Right lobe of liver (tissue), 6 donors: ENCODE data around the gene NOTUM. TPM values are rescaled to one million over a fixed set of nuclear protein-coding genes. Genes with fewer than 3 reads are reported as not detected.

Source experiments
- ATAC-seq, 4 donors: fragments of 200-7000 bp; cut with Tn5 transposase; one replicate each; pipeline ENCODE4 v1.9.1; 2020; ENCODE audit warnings: mild to moderate bottlenecking in 4 of 4, moderate library complexity in 4 of 4
- DNase-seq, 3 donors: peaks; one replicate each; pipeline ENCODE4 v3.0.0-alpha.2; 2020
- H3K27ac ChIP-seq, 3 donors: fragments of 200-600 bp; one replicate each; pipeline ENCODE4 v1.8.0; 2022
- H3K27me3 ChIP-seq, 2 donors: fragments of 200-600 bp; one replicate each; pipeline ENCODE4 v1.8.0; 2022
- H3K36me3 ChIP-seq, 4 donors: fragments of 200-600 bp; sonication (generic) in 1 of 4; one replicate each; pipeline versions ENCODE4 v1.5.1 to v1.8.0; 2017 to 2022; ENCODE audit warnings: control low read depth in 1 of 4
- H3K4me1 ChIP-seq, 4 donors: fragments of 200-600 bp; sonication (generic) in 1 of 4; one replicate each; pipeline versions ENCODE4 v1.5.1 to v1.8.0; 2017 to 2022; ENCODE audit warnings: control low read depth in 1 of 4
- H3K4me3 ChIP-seq, 3 donors: fragments of 200-600 bp; one replicate each; pipeline ENCODE4 v1.8.0; 2022
- H3K9me3 ChIP-seq, 4 donors: fragments of 200-600 bp; sonication (generic) in 1 of 4; one replicate each; pipeline versions ENCODE4 v1.5.1 to v1.8.0; 2017 to 2022; ENCODE audit warnings: control low read depth in 1 of 4
- POLR2A ChIP-seq: fragments of 450-650 bp; IDR thresholded peaks from one replicate; pipeline ENCODE4 v1.6.1; 2017; ENCODE audit warnings: antibody characterized with exemption, mild to moderate bottlenecking
- WGBS: methylation state at CpG from one replicate; pipeline ENCODE4 v1.1.6; 2018; ENCODE audit warnings: low coverage, low lambda C conversion rate; ENCODE audit not compliant: insufficient coverage; ENCODE audit errors: missing lambda C conversion rate; 5-methylcytosine and 5-hydroxymethylcytosine counted together
- intact Hi-C, 2 donors: fragments of 100-400 bp; cut with DNase I; formaldehyde crosslinking; loops; one replicate each; pipeline versions ENCODE4 v1.11.2 to v1.14.1; 2022
- total RNA-seq, 6 experiments: library from RNA; depleted of rRNA in 2 of 6; stranded (reverse); fragments of >200 nt in 2 of 6; fragmentation: NEBNext Ultra II Directional in 3 of 6; extraction: Animal tissue kit (Norgen Biotek cat#: 25700) in 3 of 6; gene quantifications; one replicate each; pipeline versions ENCODE4 v1.1.0 to v1.2.4, GENCODE V29; 2016 to 2023
- TF ChIP-seq, protein P1 (sequence below), 4 donors: fragments of 200-600 bp in 3 of 4; fragments of 450-650 bp in 1 of 4; IDR thresholded peaks; one replicate each; pipeline versions ENCODE4 v1.5.1 to v1.8.0; 2016 to 2022; ENCODE audit warnings: antibody characterized with exemption in 4 of 4, mild to moderate bottlenecking in 2 of 4
- donor health status: DM: no; HTN: yes; CAD: no.
- donor health status: DM: no; HTN: no; CAD: no.
- donor health status: DM: no; HTN: no; CAD: no.
- donor health status: DM: no; HTN: yes; CAD: no.
- donor health status: DM: no; HTN: yes; CAD: no.

Gene NOTUM
- total RNA-seq, 6 experiments from 2014 or later: 1.2 to 7.6 (median 3.0) TPM

DNA sequence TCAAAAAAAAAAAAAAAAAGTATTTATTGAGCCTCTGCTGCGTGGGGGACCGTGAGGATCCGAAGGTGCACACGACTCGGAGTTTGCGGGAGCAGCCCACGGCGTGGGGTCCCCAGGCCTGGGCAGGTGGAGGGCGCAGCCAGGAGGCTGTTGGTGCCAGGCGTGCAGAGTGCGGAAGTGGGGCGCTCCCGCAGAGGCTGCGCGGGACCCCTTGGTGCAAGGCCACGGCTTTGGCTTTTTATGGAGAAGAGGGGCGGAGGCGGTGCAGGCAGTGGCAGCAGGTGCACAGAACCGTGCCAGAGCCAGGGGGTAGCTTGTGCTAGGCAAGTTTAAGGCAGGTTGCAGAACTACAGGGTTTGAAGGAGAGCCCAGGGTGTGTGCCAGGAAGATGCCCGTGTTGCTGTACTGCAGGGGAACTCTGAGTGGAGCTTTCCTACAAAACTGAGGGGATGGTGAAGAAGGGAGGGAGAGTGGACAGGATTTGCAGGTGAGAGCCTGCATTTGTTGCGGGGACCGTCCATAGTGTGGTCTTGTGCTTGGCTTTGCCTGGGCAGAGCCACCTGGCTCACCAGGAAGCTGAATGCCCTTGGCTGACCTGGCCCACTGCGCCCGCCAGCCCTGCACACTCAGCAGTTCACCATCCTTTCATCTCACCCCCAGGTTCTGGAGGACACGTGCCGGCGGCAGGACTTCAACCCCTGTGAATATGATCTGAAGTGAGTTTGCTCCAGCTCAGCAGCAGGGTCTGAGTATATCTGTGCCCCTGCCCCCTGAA is 17.7 kb upstream of the NOTUM start:
- Histone ChIP-seq H3K27me3 (no peaks in the 10 kb centered on the region), H3K36me3 (peaks cover 0 to 3% (median 1%) of the 10 kb centered on the region in 4 donors), H3K4me1 (peaks cover 0 to 30% (median 11%) of the 10 kb centered on the region in 4 donors), H3K4me3 (peak overlapping the region; percentile 72 to 87 (median 86)), H3K27ac (peak overlapping the region in 2 of 3 donors; percentile 37 to 97), H3K9me3 (no peaks in the 10 kb centered on the region)
- TF ChIP-seq, protein P1, sequence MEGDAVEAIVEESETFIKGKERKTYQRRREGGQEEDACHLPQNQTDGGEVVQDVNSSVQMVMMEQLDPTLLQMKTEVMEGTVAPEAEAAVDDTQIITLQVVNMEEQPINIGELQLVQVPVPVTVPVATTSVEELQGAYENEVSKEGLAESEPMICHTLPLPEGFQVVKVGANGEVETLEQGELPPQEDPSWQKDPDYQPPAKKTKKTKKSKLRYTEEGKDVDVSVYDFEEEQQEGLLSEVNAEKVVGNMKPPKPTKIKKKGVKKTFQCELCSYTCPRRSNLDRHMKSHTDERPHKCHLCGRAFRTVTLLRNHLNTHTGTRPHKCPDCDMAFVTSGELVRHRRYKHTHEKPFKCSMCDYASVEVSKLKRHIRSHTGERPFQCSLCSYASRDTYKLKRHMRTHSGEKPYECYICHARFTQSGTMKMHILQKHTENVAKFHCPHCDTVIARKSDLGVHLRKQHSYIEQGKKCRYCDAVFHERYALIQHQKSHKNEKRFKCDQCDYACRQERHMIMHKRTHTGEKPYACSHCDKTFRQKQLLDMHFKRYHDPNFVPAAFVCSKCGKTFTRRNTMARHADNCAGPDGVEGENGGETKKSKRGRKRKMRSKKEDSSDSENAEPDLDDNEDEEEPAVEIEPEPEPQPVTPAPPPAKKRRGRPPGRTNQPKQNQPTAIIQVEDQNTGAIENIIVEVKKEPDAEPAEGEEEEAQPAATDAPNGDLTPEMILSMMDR (IDR thresholded peaks at IDR 0.05): no peak
- peak; percentile 52 for TF ChIP-seq POLR2A
- peak; percentile 49 to 77 (median 68) for ATAC-seq
- intact Hi-C loops: no loop called here
- DNase-seq: peak; percentile 59 to 93 (median 92)
- WGBS: 58% methylated on average over 21 of the region's 27 CpGs

DNA sequence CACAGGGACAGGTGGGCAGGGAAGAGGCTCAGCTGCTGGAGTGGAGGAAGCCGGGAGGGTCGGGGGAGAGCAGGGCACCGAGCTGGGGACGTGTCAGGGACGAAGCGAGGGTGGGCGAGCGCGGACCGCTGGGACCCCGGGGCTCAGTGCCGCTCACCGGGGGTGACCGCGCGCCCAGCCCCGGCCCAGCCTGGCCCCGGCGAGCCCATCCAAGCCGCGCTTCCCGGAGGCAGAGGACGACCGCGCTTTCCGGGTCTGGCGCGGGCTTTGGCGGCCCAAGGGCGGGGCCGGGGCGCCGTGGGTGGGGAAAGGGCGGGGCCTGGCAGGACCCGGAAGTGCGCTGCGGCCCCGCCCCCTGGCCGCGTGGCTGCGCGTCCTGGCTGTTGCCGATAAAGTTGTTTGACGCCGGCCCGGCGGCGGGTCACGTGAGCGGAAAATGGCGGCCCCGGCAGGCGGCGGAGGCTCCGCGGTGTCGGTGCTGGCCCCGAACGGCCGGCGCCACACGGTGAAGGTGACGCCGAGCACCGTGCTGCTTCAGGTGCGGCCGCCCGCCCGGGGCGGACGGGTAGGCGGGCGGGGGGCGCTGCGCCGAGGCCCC is 16.3 kb upstream of the NOTUM start, which contains the start of gene ASPSCR1:
ASPSCR1 (plus strand) TSS at position 419 of the 598 bp plus-strand sequence; CDS start at position 437, 18 bp downstream.
- peak; percentile 87 to 93 (median 90) for ATAC-seq
- intact Hi-C loops: no loop called here
- 0% methylated on average over 2 of the region's 76 CpGs for WGBS

DNA sequence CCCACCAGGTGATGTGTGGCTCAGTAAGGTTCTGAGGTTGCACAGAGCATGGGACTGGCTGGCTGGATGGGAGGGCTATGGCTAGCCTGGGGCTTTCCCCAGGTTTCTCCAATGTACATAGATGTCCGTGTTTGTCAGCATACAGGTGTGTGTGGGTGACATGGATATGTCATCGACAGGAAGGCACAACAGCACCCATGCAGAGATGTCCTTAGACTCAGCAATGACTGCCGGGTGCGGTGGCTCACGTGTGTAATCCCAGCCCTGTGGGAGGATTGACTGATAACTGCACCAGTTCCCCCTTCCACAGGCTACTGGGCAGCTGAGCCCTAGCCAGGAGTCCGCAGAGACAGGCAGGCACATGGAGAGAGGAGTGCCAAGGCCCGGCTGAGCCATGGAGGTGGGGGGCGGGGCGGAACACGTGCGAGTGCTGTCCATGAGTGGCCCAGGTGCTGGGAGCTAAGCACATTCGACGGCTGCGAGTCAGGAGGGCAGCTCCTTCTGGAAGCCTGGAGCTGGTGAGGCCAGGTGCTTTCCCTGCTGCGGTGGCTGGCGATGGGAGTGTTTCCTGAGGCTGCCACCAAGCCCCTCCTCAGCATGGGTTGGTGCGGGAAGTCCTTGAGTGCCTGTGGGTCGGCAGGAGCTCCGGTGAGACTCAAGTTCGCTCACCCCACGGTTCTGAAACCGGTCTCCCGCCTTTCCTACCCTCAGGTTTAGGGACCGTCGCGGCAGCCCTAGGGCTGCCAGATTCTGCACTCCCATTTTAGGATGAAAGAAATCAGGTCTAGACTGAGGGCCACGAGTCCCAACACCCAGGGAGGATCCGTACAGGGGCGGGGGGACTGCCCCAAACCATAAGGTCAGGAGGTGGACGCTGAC is 15.6 kb upstream of the NOTUM start:
- peak; percentile 14 to 59 (median 46) for ATAC-seq
- TF ChIP-seq, protein P1 (IDR thresholded peaks at IDR 0.05): no peak
- 5% methylated on average over 16 of the region's 30 CpGs for WGBS
- H3K9me3 ChIP-seq: no peaks in the 10 kb centered on the region
- peaks cover 0 to 26% (median 11%) of the 10 kb centered on the region in 4 donors for H3K4me1 ChIP-seq
- H3K4me3 ChIP-seq: peak overlapping the region; percentile 72 to 87 (median 86)
- no peaks in the 10 kb centered on the region for H3K27me3 ChIP-seq
- peak; percentile 56 to 87 (median 86) for DNase-seq
- H3K27ac ChIP-seq: peak overlapping the region; percentile 59 to 97 (median 89)
- intact Hi-C loops: no loop called here
- H3K36me3 ChIP-seq: peaks cover 0 to 2% (median 0%) of the 10 kb centered on the region in 4 donors

More for the DNA sequence above, 16.3 kb upstream of the NOTUM start, which contains the start of gene ASPSCR1:
- H3K4me1 ChIP-seq: peaks cover 0 to 27% (median 11%) of the 10 kb centered on the region in 4 donors
- no peaks in the 10 kb centered on the region for H3K9me3 ChIP-seq
- DNase-seq: peak; percentile 94
- peaks cover 0 to 2% (median 0%) of the 10 kb centered on the region in 4 donors for H3K36me3 ChIP-seq
- H3K27ac ChIP-seq: peak within 1 kb of the TSS; percentile 59 to 97 (median 89)
- H3K27me3 ChIP-seq: no peaks in the 10 kb centered on the region
- peak within 1 kb of the TSS; percentile 72 to 87 (median 86) for H3K4me3 ChIP-seq
- TF ChIP-seq POLR2A: peak; percentile 88
- TF ChIP-seq, protein P1 (IDR thresholded peaks at IDR 0.05): no peak

DNA sequence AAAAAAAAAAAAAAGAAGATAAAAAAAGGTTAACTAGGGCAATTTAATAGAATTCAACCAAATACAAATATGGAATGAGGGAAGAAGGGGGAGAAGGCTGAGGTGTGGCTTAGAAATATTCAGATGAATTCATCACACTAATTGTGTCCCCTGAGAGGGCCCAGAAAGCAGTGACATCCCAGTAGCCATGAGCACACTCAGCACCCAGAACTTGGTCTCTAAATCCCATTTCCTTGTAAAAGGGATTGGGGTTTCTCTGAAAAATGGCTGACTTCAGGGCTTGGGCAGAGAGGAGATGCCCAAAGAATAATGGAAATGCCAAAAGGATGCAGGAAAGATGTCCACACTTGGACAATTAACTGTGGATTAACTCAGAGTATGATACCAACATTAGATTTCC is 12.4 kb upstream of the NOTUM start:
- DNase-seq (no peak), ATAC-seq (no peak)
- Histone ChIP-seq H3K27me3 (no peaks in the 10 kb centered on the region), H3K27ac (no peak overlapping the region), H3K4me1 (peaks cover 0 to 12% (median 5%) of the 10 kb centered on the region in 4 donors), H3K4me3 (no peak overlapping the region), H3K36me3 (no peaks in the 10 kb centered on the region), H3K9me3 (no peaks in the 10 kb centered on the region)
- TF ChIP-seq, protein P1 (IDR thresholded peaks at IDR 0.05): no peak
- intact Hi-C loops: no loop called here
